Measurements from ENCODE around the gene C2orf81. TPM values are rescaled to one million over a fixed set of nuclear protein-coding genes. Genes with fewer than 3 reads are reported as not detected.

The C2orf81 gene
- total RNA-seq, 1 experiment from 2014 or later: 9.8 TPM

DNA sequence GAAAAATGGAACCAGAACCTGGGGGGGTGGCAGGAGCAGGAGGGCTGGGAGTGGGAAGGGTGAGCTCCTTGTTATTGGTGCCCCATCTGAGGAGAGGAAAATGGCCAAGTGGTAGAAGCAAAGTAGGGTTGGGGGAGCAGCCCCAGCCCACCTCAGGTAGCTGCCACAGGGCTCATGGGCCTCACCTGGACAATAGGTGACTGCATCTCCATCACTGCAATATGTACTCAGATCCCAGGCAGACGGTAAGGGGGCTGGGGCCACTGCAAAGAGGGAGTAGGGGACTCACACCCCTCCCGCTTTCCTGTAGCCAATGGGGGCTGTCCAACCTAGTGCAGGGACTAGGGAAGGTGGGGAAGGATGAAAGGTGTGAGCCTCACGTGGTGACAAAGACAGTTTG is 4.2 kb downstream of the C2orf81 start:
- H3F3A ChIP-seq (ENCODE audit: insufficient read depth, low read depth): peaks cover 13% of the 10 kb centered on the region; the same call in 1 of the 2 replicates
- CTCF ChIA-PET: no interaction called here
- no peak overlapping the region for H2AFZ ChIP-seq
- BruUV-seq (replicated peaks): no TSS peak
- no peaks in the 10 kb centered on the region for H3K79me2 ChIP-seq (ENCODE audit: low read depth)
- DNase-seq: no peak
- H3K4me2 ChIP-seq: no peak overlapping the region
- peaks cover 9% of the 10 kb centered on the region for H3K4me1 ChIP-seq (replicated peaks; ENCODE audit: insufficient read depth)
- POLR2A ChIA-PET (ENCODE audit: unreplicated experiment): no interaction called here
- intact Hi-C loops (cut with micrococcal nuclease; ENCODE audit: unreplicated experiment): no loop called here
- H3K9me3 ChIP-seq (ENCODE audit: insufficient read depth, low read depth): no peaks in the 10 kb centered on the region
- no peak for TF ChIP-seq EZH2 (IDR thresholded peaks at IDR 0.05; ENCODE audit: low read depth)
- TF ChIP-seq, protein P1, sequence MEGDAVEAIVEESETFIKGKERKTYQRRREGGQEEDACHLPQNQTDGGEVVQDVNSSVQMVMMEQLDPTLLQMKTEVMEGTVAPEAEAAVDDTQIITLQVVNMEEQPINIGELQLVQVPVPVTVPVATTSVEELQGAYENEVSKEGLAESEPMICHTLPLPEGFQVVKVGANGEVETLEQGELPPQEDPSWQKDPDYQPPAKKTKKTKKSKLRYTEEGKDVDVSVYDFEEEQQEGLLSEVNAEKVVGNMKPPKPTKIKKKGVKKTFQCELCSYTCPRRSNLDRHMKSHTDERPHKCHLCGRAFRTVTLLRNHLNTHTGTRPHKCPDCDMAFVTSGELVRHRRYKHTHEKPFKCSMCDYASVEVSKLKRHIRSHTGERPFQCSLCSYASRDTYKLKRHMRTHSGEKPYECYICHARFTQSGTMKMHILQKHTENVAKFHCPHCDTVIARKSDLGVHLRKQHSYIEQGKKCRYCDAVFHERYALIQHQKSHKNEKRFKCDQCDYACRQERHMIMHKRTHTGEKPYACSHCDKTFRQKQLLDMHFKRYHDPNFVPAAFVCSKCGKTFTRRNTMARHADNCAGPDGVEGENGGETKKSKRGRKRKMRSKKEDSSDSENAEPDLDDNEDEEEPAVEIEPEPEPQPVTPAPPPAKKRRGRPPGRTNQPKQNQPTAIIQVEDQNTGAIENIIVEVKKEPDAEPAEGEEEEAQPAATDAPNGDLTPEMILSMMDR (conservative IDR thresholded peaks at IDR 0.05): no peak
- no peak overlapping the region for H3K27ac ChIP-seq
- no peaks in the 10 kb centered on the region for H3K27me3 ChIP-seq (ENCODE audit: insufficient read depth, low read depth)
- H3K9me2 ChIP-seq (ENCODE audit: insufficient read depth): no peaks in the 10 kb centered on the region
- no peak overlapping the region for H3K4me3 ChIP-seq
- no peaks in the 10 kb centered on the region for H4K20me1 ChIP-seq (ENCODE audit: insufficient read depth)
- H3K36me3 ChIP-seq (ENCODE audit: low read depth): no peaks in the 10 kb centered on the region

DNA sequence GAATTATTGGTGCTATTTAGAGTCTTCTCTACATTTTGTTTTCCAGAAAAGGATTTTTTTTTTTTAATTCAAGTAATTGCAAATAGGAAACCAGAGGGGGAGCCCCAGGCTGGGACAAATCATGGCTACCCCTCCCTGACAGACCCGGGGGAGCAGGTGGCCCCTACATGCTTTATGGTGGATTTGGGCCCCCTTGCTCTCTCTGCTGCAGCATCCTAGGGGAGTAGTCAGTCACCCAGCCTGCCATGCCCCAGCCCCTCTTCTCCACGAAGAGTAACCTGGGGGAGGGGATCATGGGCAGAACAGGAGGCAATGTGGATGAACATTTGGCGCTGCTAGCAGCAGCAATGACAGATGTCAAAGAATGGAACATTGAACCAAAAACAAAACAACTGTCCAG is 4.6 kb downstream of the C2orf81 start:
- no peaks in the 10 kb centered on the region for H3K79me2 ChIP-seq (ENCODE audit: low read depth)
- DNase-seq: no peak
- H2AFZ ChIP-seq: no peak overlapping the region
- no peaks in the 10 kb centered on the region for H3K36me3 ChIP-seq (ENCODE audit: low read depth)
- no peaks in the 10 kb centered on the region for H4K20me1 ChIP-seq (ENCODE audit: insufficient read depth)
- ChIA-PET CTCF (no interaction called here), POLR2A (ENCODE audit: unreplicated experiment) (no interaction called here)
- H3K9me3 ChIP-seq (ENCODE audit: insufficient read depth, low read depth): no peaks in the 10 kb centered on the region
- intact Hi-C loops (cut with micrococcal nuclease; ENCODE audit: unreplicated experiment): no loop called here
- no TSS peak for BruUV-seq (replicated peaks)
- H3F3A ChIP-seq (ENCODE audit: insufficient read depth, low read depth): peaks cover 9% of the 10 kb centered on the region; the same call in 1 of the 2 replicates
- H3K9me2 ChIP-seq (ENCODE audit: insufficient read depth): no peaks in the 10 kb centered on the region
- no peak for TF ChIP-seq EZH2 (IDR thresholded peaks at IDR 0.05; ENCODE audit: low read depth)
- TF ChIP-seq, protein P1 (conservative IDR thresholded peaks at IDR 0.05): no peak
- no peaks in the 10 kb centered on the region for H3K27me3 ChIP-seq (ENCODE audit: insufficient read depth, low read depth)
- H3K27ac ChIP-seq: no peak overlapping the region
- H3K4me3 ChIP-seq: no peak overlapping the region
- H3K4me2 ChIP-seq: no peak overlapping the region
- peaks cover 9% of the 10 kb centered on the region for H3K4me1 ChIP-seq (replicated peaks; ENCODE audit: insufficient read depth)

DNA sequence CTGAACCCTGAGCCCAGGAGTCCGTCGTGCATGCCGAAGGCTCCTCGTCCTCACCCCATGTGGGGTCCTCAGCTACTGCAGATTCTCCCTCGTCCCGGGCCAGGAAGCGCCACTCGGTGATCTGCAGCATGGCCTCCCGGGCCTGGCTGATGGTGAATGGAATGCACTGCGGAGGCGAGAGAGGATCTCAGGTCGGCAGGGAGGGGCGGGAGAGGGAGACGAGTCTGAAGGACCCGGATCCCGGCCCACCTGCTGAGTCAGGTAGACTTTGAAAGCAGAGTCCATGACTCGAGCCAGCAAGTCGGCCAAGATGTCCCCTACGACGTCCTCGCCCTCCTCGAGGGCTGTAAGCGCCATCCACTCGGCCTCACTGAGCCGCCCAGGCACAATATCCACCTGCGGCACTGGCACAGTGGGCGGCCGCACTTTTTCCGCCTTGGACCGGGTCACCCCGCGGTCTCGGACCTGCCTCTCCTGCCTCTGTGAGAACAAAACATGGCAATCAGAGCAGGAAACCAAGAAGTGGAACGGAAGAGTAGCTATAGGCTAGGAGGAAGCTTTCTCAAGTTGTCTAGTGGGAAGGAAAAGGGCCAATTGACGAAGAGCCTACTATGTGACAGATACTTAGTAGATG is 5.5 kb downstream of the C2orf81 start:
- Histone ChIP-seq H3K27me3 (ENCODE audit: insufficient read depth, low read depth) (no peaks in the 10 kb centered on the region), H3K4me1 (replicated peaks; ENCODE audit: insufficient read depth) (peaks cover 8% of the 10 kb centered on the region), H3K79me2 (ENCODE audit: low read depth) (no peaks in the 10 kb centered on the region), H3K4me2 (no peak overlapping the region), H3F3A (ENCODE audit: insufficient read depth, low read depth) (peaks cover 3% of the 10 kb centered on the region; the same call in 1 of the 2 replicates), H3K4me3 (no peak overlapping the region), H3K9me3 (ENCODE audit: insufficient read depth, low read depth) (no peaks in the 10 kb centered on the region), H3K36me3 (ENCODE audit: low read depth) (no peaks in the 10 kb centered on the region), H4K20me1 (ENCODE audit: insufficient read depth) (no peaks in the 10 kb centered on the region), H3K27ac (no peak overlapping the region), H2AFZ (no peak overlapping the region), H3K9me2 (ENCODE audit: insufficient read depth) (no peaks in the 10 kb centered on the region)
- ChIA-PET POLR2A (ENCODE audit: unreplicated experiment) (no interaction called here), CTCF (no interaction called here)
- no peak for DNase-seq
- BruUV-seq (replicated peaks): no TSS peak
- intact Hi-C loops (cut with micrococcal nuclease; ENCODE audit: unreplicated experiment): no loop called here
- TF ChIP-seq, protein P1 (conservative IDR thresholded peaks at IDR 0.05): no peak
- no peak for TF ChIP-seq EZH2 (IDR thresholded peaks at IDR 0.05; ENCODE audit: low read depth)

All from PC-9 (cell line).